ENCODE results near the gene MEX3C. TPM values are rescaled to one million over a fixed set of nuclear protein-coding genes. Genes with fewer than 3 reads are reported as not detected.

The MEX3C gene
- total RNA-seq, 1 donor from 2014 or later = 81.3 TPM

- no peak overlapping the region for H3K4me3 Mint-ChIP-seq (ENCODE audit: unreplicated experiment)
- H3K27me3 Mint-ChIP-seq (ENCODE audit: unreplicated experiment) = no peaks in the 10 kb centered on the region
- H3K9me3 Mint-ChIP-seq (ENCODE audit: unreplicated experiment) = no peaks in the 10 kb centered on the region
- no peaks in the 10 kb centered on the region for H3K36me3 Mint-ChIP-seq (ENCODE audit: unreplicated experiment)
- H3K4me1 Mint-ChIP-seq (ENCODE audit: low read depth, unreplicated experiment) = peaks cover 15% of the 10 kb centered on the region
- no peak for DNase-seq
- no peak for TF ChIP-seq CTCF (IDR thresholded peaks at IDR 0.05; ENCODE audit: partially characterized antibody, unreplicated experiment)
- no peak overlapping the region for H3K27ac Mint-ChIP-seq (ENCODE audit: unreplicated experiment)
These were observed 13.4 kb downstream of the MEX3C start for GRCh38 chr18:51184091-51184457.

- Mint-ChIP-seq H3K27ac (ENCODE audit: unreplicated experiment) (no peak overlapping the region), H3K4me1 (ENCODE audit: low read depth, unreplicated experiment) (peaks cover 15% of the 10 kb centered on the region)
These were observed 13.9 kb downstream of the MEX3C start for GRCh38 chr18:51183372-51184090.

GRCh38 chr18:51182824-51183223 is 14.7 kb downstream of the MEX3C start:
- Mint-ChIP-seq H3K27ac (ENCODE audit: unreplicated experiment) (no peak overlapping the region), H3K4me3 (ENCODE audit: unreplicated experiment) (no peak overlapping the region), H3K36me3 (ENCODE audit: unreplicated experiment) (no peaks in the 10 kb centered on the region), H3K4me1 (ENCODE audit: low read depth, unreplicated experiment) (peaks cover 15% of the 10 kb centered on the region), H3K9me3 (ENCODE audit: unreplicated experiment) (no peaks in the 10 kb centered on the region), H3K27me3 (ENCODE audit: unreplicated experiment) (no peaks in the 10 kb centered on the region)
- DNase-seq = no peak
- TF ChIP-seq CTCF (IDR thresholded peaks at IDR 0.05; ENCODE audit: partially characterized antibody, unreplicated experiment) = no peak

More at GRCh38 chr18:51183372-51184090, 13.9 kb downstream of the MEX3C start:
- DNase-seq = no peak
- H3K36me3 Mint-ChIP-seq (ENCODE audit: unreplicated experiment) = no peaks in the 10 kb centered on the region
- H3K4me3 Mint-ChIP-seq (ENCODE audit: unreplicated experiment) = no peak overlapping the region
- TF ChIP-seq CTCF (IDR thresholded peaks at IDR 0.05; ENCODE audit: partially characterized antibody, unreplicated experiment) = no peak
- no peaks in the 10 kb centered on the region for H3K9me3 Mint-ChIP-seq (ENCODE audit: unreplicated experiment)
- no peaks in the 10 kb centered on the region for H3K27me3 Mint-ChIP-seq (ENCODE audit: unreplicated experiment)

- H3K4me3 Mint-ChIP-seq (ENCODE audit: unreplicated experiment) = no peak overlapping the region
- no peaks in the 10 kb centered on the region for H3K27me3 Mint-ChIP-seq (ENCODE audit: unreplicated experiment)
- no peak for DNase-seq
- H3K9me3 Mint-ChIP-seq (ENCODE audit: unreplicated experiment) = peaks cover 1% of the 10 kb centered on the region
- no peak for TF ChIP-seq CTCF (IDR thresholded peaks at IDR 0.05; ENCODE audit: partially characterized antibody, unreplicated experiment)
- H3K4me1 Mint-ChIP-seq (ENCODE audit: low read depth, unreplicated experiment) = no peaks in the 10 kb centered on the region
- H3K27ac Mint-ChIP-seq (ENCODE audit: unreplicated experiment) = no peak overlapping the region
- H3K36me3 Mint-ChIP-seq (ENCODE audit: unreplicated experiment) = peaks cover 6% of the 10 kb centered on the region
These were observed 25.7 kb downstream of the MEX3C start for GRCh38 chr18:51171625-51172259.

- Mint-ChIP-seq H3K4me1 (ENCODE audit: low read depth, unreplicated experiment) (no peaks in the 10 kb centered on the region), H3K27me3 (ENCODE audit: unreplicated experiment) (no peaks in the 10 kb centered on the region), H3K36me3 (ENCODE audit: unreplicated experiment) (peaks cover under 1% of the 10 kb centered on the region), H3K4me3 (ENCODE audit: unreplicated experiment) (no peak overlapping the region), H3K9me3 (ENCODE audit: unreplicated experiment) (peaks cover 1% of the 10 kb centered on the region), H3K27ac (ENCODE audit: unreplicated experiment) (no peak overlapping the region)
- no peak for DNase-seq
- no peak for TF ChIP-seq CTCF (IDR thresholded peaks at IDR 0.05; ENCODE audit: partially characterized antibody, unreplicated experiment)
These were observed 26.3 kb downstream of the MEX3C start for GRCh38 chr18:51171223-51171622.
